Uterus (tissue), 2 donors: ENCODE measurements around the gene BCR.
"Not testable (repeated sequence)": the region's sequence is repeated elsewhere in the genome, so short reads cannot be mapped to it uniquely, and the experiment has no call there.

Experiments used
- POLR2A ChIP-seq, 2 donors: fragments of 450-650 bp; IDR thresholded peaks; one replicate each; pipeline ENCODE4 v1.6.1; 2016; ENCODE audit warnings: antibody characterized with exemption in 2 of 2, mild to moderate bottlenecking in 1 of 2, moderate library complexity in 1 of 2
- TF ChIP-seq, protein P1 (sequence below), 4 experiments: fragments of 200-600 bp in 2 of 4; fragments of 450-650 bp in 2 of 4; sonication (generic) in 2 of 4; IDR thresholded peaks; one replicate each; pipeline ENCODE4 v1.5.1; 2016 to 2019; ENCODE audit warnings: antibody characterized with exemption in 4 of 4, mild to moderate bottlenecking in 2 of 4, moderate library complexity in 1 of 4

GRCh38 chr22:23333822-23334221 lies 153.5 kb downstream of the BCR start:
- not testable (repeated sequence) for TF ChIP-seq POLR2A (IDR thresholded peaks at IDR 0.05)
- TF ChIP-seq, protein P1, sequence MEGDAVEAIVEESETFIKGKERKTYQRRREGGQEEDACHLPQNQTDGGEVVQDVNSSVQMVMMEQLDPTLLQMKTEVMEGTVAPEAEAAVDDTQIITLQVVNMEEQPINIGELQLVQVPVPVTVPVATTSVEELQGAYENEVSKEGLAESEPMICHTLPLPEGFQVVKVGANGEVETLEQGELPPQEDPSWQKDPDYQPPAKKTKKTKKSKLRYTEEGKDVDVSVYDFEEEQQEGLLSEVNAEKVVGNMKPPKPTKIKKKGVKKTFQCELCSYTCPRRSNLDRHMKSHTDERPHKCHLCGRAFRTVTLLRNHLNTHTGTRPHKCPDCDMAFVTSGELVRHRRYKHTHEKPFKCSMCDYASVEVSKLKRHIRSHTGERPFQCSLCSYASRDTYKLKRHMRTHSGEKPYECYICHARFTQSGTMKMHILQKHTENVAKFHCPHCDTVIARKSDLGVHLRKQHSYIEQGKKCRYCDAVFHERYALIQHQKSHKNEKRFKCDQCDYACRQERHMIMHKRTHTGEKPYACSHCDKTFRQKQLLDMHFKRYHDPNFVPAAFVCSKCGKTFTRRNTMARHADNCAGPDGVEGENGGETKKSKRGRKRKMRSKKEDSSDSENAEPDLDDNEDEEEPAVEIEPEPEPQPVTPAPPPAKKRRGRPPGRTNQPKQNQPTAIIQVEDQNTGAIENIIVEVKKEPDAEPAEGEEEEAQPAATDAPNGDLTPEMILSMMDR (IDR thresholded peaks at IDR 0.05), result not testable (repeated sequence)
